ENCODE results near the gene TCEA3. TPM values are rescaled to one million over a fixed set of nuclear protein-coding genes. Genes with fewer than 3 reads are reported as not detected.
"Not testable (repeated sequence)": the region's sequence is repeated elsewhere in the genome, so short reads cannot be mapped to it uniquely, and the experiment has no call there.

The TCEA3 gene
- total RNA-seq, 1 donor from 2014 or later, result not detected

DNA sequence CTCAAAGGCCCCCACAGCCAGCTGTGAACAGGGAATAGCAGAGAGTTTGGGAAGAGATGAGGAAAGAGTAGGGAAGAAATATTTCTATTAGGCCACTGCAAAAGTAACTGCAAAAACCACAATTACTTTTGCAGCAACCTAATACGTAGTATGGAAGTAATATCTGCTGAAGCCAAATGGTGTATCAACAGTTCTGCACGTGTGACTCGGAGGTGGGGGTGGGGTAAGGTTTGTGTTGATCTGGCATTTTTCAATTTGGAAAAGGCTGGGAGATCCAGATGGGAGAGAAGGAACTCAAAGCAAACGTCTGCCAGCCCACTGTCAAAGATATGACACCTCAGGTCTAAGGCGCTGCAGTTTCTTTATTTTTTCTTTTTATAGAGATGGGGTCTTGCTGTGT lies 43.8 kb downstream of the TCEA3 start:
- TF ChIP-seq, protein P1, sequence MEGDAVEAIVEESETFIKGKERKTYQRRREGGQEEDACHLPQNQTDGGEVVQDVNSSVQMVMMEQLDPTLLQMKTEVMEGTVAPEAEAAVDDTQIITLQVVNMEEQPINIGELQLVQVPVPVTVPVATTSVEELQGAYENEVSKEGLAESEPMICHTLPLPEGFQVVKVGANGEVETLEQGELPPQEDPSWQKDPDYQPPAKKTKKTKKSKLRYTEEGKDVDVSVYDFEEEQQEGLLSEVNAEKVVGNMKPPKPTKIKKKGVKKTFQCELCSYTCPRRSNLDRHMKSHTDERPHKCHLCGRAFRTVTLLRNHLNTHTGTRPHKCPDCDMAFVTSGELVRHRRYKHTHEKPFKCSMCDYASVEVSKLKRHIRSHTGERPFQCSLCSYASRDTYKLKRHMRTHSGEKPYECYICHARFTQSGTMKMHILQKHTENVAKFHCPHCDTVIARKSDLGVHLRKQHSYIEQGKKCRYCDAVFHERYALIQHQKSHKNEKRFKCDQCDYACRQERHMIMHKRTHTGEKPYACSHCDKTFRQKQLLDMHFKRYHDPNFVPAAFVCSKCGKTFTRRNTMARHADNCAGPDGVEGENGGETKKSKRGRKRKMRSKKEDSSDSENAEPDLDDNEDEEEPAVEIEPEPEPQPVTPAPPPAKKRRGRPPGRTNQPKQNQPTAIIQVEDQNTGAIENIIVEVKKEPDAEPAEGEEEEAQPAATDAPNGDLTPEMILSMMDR (IDR thresholded peaks at IDR 0.05), result no peak
- Mint-ChIP-seq H3K9me3 (no peaks in the 10 kb centered on the region), H3K4me1 (peaks cover 8% of the 10 kb centered on the region), H3K36me3 (ENCODE audit: low read depth) (no peaks in the 10 kb centered on the region), H3K27me3 (no peaks in the 10 kb centered on the region), H3K27ac (no peak overlapping the region), H3K4me3 (no peak overlapping the region)
- intact Hi-C loops (cut with micrococcal nuclease), result no loop called here
- ChIA-PET POLR2A (no interaction called here), CTCF (no interaction called here)
- DNase-seq (no peak), ATAC-seq (ENCODE audit: low read depth) (no peak)

- POLR2A ChIA-PET, result interaction anchor here (0.5 kb wide), 1 partner anchor 36 kb away, joined by 3 read pairs; the partner anchor contains the start of gene HNRNPR
- H3K27me3 Mint-ChIP-seq; intact Hi-C loops (cut with micrococcal nuclease); DNase-seq; H3K27ac Mint-ChIP-seq; ATAC-seq (ENCODE audit: low read depth); H3K9me3 Mint-ChIP-seq; CTCF ChIA-PET; H3K4me3 Mint-ChIP-seq; H3K4me1 Mint-ChIP-seq; H3K36me3 Mint-ChIP-seq (ENCODE audit: low read depth): not testable (repeated sequence)
These were observed 44.3 kb downstream of the TCEA3 start for GRCh38 chr1:23380236-23380635.

DNA sequence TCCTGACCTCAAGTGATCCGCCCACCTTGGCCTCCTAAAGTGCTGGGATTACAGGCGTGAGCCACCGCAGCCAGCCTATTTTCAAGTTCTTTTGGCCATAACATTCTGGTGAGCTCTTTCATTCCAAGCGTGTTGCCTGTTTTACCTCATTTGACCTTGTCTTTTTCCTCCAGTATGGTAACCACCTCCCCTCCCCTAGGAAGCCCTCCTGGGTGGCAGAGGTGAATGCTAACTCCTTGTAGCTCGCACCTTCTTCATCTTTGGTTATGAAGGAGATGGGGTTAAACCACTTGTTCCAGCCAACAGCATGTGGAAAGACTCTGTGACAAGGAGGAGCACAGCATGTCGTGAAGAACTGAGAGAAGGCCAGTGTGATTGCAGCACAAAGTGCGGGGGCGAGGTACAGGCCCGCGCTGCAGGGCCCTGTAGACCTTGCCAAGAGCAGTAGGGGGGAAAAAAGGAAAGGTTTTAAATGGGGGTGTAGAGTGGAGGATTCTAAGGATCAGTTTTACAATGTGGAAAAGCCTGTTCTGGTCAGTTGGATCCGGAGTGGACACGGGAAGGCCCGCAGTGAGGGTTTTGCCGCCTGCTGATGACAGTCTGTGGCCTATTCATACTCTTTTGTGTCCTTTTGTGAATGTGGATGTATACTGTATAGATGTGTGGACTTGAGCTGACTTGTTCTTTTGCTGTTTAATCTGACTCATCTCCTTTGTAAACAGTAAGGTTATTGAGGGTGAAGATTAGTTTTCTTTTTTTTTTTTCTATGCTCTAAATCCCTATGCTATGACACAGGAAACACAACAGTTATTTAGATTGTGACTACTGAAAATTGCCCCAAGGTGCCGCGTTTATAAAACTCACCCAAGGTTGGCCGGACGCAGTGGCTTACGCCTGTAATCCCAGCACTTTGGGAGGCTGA lies 47.4 kb downstream of the TCEA3 start:
- CTCF ChIA-PET, result no interaction called here
- H3K27ac Mint-ChIP-seq, result no peak overlapping the region
- H3K27me3 Mint-ChIP-seq, result no peaks in the 10 kb centered on the region
- no peak for DNase-seq
- ATAC-seq (ENCODE audit: low read depth), result no peak
- peaks cover 8% of the 10 kb centered on the region for H3K4me1 Mint-ChIP-seq
- TF ChIP-seq, protein P1 (IDR thresholded peaks at IDR 0.05), result no peak
- H3K4me3 Mint-ChIP-seq, result no peak overlapping the region
- no peaks in the 10 kb centered on the region for H3K36me3 Mint-ChIP-seq (ENCODE audit: low read depth)
- H3K9me3 Mint-ChIP-seq, result no peaks in the 10 kb centered on the region
- intact Hi-C loops (cut with micrococcal nuclease), result no loop called here
- POLR2A ChIA-PET, result no interaction called here

DNA sequence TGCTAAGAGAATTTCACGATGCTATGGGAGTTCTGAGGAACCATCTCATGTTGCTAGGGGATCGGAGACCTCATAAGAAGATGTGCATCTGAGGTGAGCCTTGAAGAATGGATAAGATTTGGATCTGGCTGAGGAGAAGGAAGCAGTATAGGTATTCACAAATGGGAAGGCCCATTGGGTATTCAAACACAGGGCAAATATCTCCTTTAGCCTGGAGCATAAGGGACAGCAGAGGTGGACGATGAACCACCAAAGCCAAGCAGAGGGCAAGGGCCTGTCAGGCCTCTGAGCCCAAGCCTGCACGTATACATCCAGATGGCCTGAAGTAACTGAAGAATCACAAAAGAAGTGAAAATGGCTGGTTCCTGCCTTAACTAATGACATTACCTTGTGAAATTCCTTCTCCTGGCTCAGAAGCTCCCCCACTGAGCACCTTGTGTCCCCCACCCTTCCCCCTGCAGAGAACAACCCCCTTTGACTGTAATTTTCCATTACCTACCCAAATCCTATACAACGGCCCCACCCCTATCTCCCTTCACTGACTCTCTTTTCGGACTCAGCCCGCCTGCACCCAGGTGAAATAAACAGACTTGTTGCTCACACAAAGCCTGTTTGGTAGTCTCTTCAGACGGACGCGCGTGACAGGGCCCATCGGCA lies 50.3 kb downstream of the TCEA3 start:
- POLR2A ChIA-PET, result interaction anchor here (0.9 kb wide), 1 partner anchor 30 kb away, joined by 6 read pairs; the partner anchor contains the start of gene HNRNPR
- H3K27me3 Mint-ChIP-seq; H3K9me3 Mint-ChIP-seq; H3K27ac Mint-ChIP-seq; CTCF ChIA-PET; DNase-seq; ATAC-seq (ENCODE audit: low read depth); intact Hi-C loops (cut with micrococcal nuclease); H3K36me3 Mint-ChIP-seq (ENCODE audit: low read depth); H3K4me3 Mint-ChIP-seq: not testable (repeated sequence)
- peaks cover 15% of the 10 kb centered on the region for H3K4me1 Mint-ChIP-seq

GRCh38 chr1:23371987-23372880 lies 52.3 kb downstream of the TCEA3 start:
- ChIA-PET POLR2A (interaction anchor here (0.5 kb wide), 1 partner anchor 28 kb away, joined by 4 read pairs; the partner anchor contains the start of gene HNRNPR), CTCF (no interaction called here)
- H3K9me3 Mint-ChIP-seq, result no peaks in the 10 kb centered on the region
- DNase-seq, result no peak
- peaks cover 8% of the 10 kb centered on the region for H3K36me3 Mint-ChIP-seq (ENCODE audit: low read depth)
- no peak for ATAC-seq (ENCODE audit: low read depth)
- no peaks in the 10 kb centered on the region for H3K27me3 Mint-ChIP-seq
- peaks cover 18% of the 10 kb centered on the region for H3K4me1 Mint-ChIP-seq
- no peak overlapping the region for H3K27ac Mint-ChIP-seq
- TF ChIP-seq, protein P1 (IDR thresholded peaks at IDR 0.05), result no peak
- intact Hi-C loops (cut with micrococcal nuclease), result no loop called here
- no peak overlapping the region for H3K4me3 Mint-ChIP-seq

Measured in activated B cell treated with CpG ODN at 0.5 μM for 24 hours (primary cell).